HFFc6 (cell line): ENCODE results near the gene PPM1M. TPM values are rescaled to one million over a fixed set of nuclear protein-coding genes. Genes with fewer than 3 reads are reported as not detected.

Experiments
- DNase-seq: peaks from one replicate; pipeline ENCODE4 v3.0.0-alpha.2; 2018
- H3K27ac Mint-ChIP-seq: 2 replicates; pipeline ENCODE4 v1.8.0; 2020; ENCODE audit warnings: mild to moderate bottlenecking, mixed read lengths
- H3K27me3 Mint-ChIP-seq: 2 replicates; pipeline ENCODE4 v1.8.0; 2021; ENCODE audit warnings: mild to moderate bottlenecking, moderate library complexity, mixed read lengths; ENCODE audit not compliant: insufficient read depth
- H3K36me3 Mint-ChIP-seq: 2 replicates; pipeline ENCODE4 v1.8.0; 2021; ENCODE audit warnings: low read depth, mixed read lengths
- H3K4me1 Mint-ChIP-seq: 2 replicates; pipeline ENCODE4 v1.8.0; 2020; ENCODE audit warnings: low read depth, mixed read lengths
- H3K4me3 Mint-ChIP-seq: 2 replicates; pipeline ENCODE4 v1.8.0; 2020; ENCODE audit warnings: mild to moderate bottlenecking, moderate library complexity, mixed read lengths
- H3K9me3 Mint-ChIP-seq: 2 replicates; pipeline ENCODE4 v1.8.0; 2020; ENCODE audit warnings: mild to moderate bottlenecking, mixed read lengths
- CTCF ChIP-seq: fragments of 200-600 bp; sonication (generic); IDR thresholded peaks from 2 replicates; pipeline ENCODE4 v1.5.0; 2021; ENCODE audit warnings: antibody characterized with exemption, mild to moderate bottlenecking
- total RNA-seq, 6 experiments: library from RNA; stranded (reverse); fragmentation: NEBNext Ultra II Directional; extraction: Animal tissue kit (Norgen Biotek cat#: 25700); gene quantifications; 2 replicates in 1 of 6; 3 replicates in 5 of 6; pipeline ENCODE4 v1.2.3, GENCODE V29; 2021

Gene PPM1M
- total RNA-seq, 6 experiments from 2014 or later, result 20.8 to 23.4 (median 20.9) TPM

GRCh38 chr3:52211268-52211891 is 34.2 kb upstream of the PPM1M start:
- Mint-ChIP-seq H3K36me3 (peaks cover 43% of the 10 kb centered on the region), H3K4me1 (peaks cover 6% of the 10 kb centered on the region), H3K9me3 (no peaks in the 10 kb centered on the region), H3K4me3 (no peak overlapping the region), H3K27me3 (peaks cover 2% of the 10 kb centered on the region), H3K27ac (no peak overlapping the region)
- TF ChIP-seq CTCF, result no peak
- no peak for DNase-seq

DNA sequence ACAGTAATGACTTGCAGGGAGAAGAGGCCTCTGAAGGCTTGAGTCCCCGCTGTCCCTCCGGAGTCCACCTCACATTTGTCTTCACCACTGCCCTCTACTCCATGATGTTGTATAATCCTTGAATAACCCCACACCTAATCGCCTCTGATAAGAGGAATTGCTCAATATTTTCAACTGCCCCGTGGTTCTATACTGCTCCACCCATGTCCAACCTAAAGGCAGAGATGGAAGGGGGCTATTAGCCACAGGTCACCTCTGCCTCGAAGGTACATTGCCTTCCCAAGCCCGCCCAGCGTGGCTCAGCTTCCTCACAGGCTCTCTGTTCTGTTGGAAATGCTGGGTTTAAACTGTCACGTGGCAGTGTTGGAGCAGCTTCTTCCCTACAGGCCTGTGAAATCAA is 32.6 kb upstream of the PPM1M start:
- peaks cover 30% of the 10 kb centered on the region for H3K36me3 Mint-ChIP-seq
- H3K9me3 Mint-ChIP-seq, result no peaks in the 10 kb centered on the region
- no peak for DNase-seq
- H3K4me1 Mint-ChIP-seq, result peaks cover 19% of the 10 kb centered on the region
- no peak overlapping the region for H3K4me3 Mint-ChIP-seq
- H3K27ac Mint-ChIP-seq, result no peak overlapping the region; the same call in 1 of the 2 replicates
- TF ChIP-seq CTCF, result no peak
- H3K27me3 Mint-ChIP-seq, result peaks cover 2% of the 10 kb centered on the region

GRCh38 chr3:52213901-52214300 is 31.7 kb upstream of the PPM1M start:
- Mint-ChIP-seq H3K4me1 (peaks cover 19% of the 10 kb centered on the region), H3K36me3 (peaks cover 25% of the 10 kb centered on the region), H3K27ac (no peak overlapping the region), H3K27me3 (peaks cover 2% of the 10 kb centered on the region), H3K4me3 (no peak overlapping the region), H3K9me3 (no peaks in the 10 kb centered on the region)
- DNase-seq, result no peak
- TF ChIP-seq CTCF, result no peak

DNA sequence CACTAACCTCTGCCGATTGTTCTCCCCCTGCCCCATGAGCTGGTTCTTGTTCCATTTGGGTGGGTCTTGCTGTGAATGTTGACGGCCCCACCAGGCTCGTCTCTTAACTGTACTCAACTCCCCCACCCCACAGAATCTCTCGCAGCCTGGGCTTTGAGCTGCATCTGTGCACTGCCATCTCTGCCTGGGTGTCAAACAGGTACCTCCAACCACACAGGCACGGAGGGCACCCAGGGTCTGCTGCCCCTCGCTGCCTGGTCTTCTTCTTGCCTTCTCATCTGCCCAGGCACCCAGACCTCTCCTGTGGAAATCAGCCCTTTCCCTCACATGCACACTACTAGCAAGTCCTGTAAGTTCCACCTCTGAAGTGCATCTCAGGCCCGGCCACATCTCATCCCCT is 30.2 kb upstream of the PPM1M start:
- H3K9me3 Mint-ChIP-seq, result no peaks in the 10 kb centered on the region
- DNase-seq, result no peak
- H3K4me3 Mint-ChIP-seq, result no peak overlapping the region
- peak overlapping the region; percentile 2; the same call in 1 of the 2 replicates for H3K27ac Mint-ChIP-seq
- peaks cover 2% of the 10 kb centered on the region for H3K27me3 Mint-ChIP-seq
- TF ChIP-seq CTCF, result no peak
- peaks cover 19% of the 10 kb centered on the region for H3K4me1 Mint-ChIP-seq
- peaks cover 19% of the 10 kb centered on the region for H3K36me3 Mint-ChIP-seq

DNA sequence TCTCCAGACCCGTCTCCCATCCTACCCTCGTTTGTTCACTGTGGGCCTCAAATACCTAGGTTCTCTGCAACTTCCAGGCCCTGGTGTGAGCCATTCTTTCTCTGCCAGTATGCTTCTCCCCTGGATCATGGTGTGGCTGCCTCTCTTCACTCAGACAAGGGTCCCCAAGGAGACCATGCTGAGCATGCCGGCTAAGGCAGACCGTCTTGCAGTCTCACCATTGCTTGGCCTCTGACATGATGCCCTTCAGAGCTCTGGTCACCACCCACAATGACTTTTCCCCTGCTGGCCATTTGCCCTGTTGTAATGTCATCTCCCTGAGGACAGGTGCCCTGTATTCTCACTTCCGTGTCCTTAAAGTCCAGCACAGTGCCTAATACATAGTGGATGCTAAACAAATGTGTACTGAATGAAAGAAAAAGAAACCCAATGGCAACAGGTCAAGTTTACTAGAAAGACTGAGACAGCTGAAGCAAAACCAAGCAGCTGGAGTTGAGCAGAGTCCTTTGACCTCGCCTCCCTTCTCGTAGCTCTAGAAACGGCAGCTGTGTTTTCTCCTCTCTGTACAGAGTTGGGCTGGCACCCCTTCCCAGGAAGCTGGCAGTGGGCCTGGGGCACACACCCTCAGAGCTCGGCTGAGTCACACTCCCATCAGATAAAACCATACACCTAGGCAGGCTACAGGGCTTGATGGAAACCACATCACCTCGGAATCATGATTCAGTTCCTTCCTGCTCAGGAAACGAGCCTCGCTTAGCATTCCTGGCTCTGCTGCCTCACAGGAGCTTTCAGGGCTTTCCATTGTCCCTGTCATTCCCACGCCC is 28.8 kb upstream of the PPM1M start:
- no peak overlapping the region for H3K4me3 Mint-ChIP-seq
- peaks cover 19% of the 10 kb centered on the region for H3K36me3 Mint-ChIP-seq
- peaks cover 2% of the 10 kb centered on the region for H3K27me3 Mint-ChIP-seq
- no peaks in the 10 kb centered on the region for H3K9me3 Mint-ChIP-seq
- peak; percentile 66 for DNase-seq
- peak overlapping the region; percentile 47 for H3K27ac Mint-ChIP-seq
- H3K4me1 Mint-ChIP-seq, result peaks cover 19% of the 10 kb centered on the region
- no peak for TF ChIP-seq CTCF
